Stimulated activated effector memory CD8-positive, alpha-beta T cell treated with anti-CD3 and anti-CD28 coated beads, Interleukin-12 subunit alpha, Interleukin-12 subunit beta, amount 100 ng/mL, for 72 hours (primary cell): ENCODE data around the gene CAVIN2.
"Not testable (repeated sequence)": the region's sequence is repeated elsewhere in the genome, so short reads cannot be mapped to it uniquely, and the experiment has no call there.

Experiments
- ATAC-seq: fragments of 150-1000 bp; cut with Tn5 transposase; 2 replicates; pipeline ENCODE4 v1.10.0; 2021
- DNase-seq, 2 donors: peaks; one replicate each; pipeline ENCODE4 v3.0.0; 2021 to 2022; ENCODE audit warnings: low spot score in 2 of 2
- H3K27ac Mint-ChIP-seq: one replicate; pipeline ENCODE4 v1.8.0; 2022; ENCODE audit warnings: mild to moderate bottlenecking, mixed read lengths
- H3K36me3 Mint-ChIP-seq: one replicate; pipeline ENCODE4 v1.8.0; 2022; ENCODE audit warnings: mild to moderate bottlenecking, mixed read lengths
- H3K4me1 Mint-ChIP-seq: one replicate; pipeline ENCODE4 v1.8.0; 2022; ENCODE audit warnings: mixed read lengths
- H3K4me3 Mint-ChIP-seq: one replicate; pipeline ENCODE4 v1.8.0; 2022; ENCODE audit warnings: mild to moderate bottlenecking, mixed read lengths
- H3K9me3 Mint-ChIP-seq: one replicate; pipeline ENCODE4 v1.8.0; 2022; ENCODE audit warnings: mixed read lengths

The CAVIN2 gene

GRCh38 chr2:191803007-191803406, 43.9 kb downstream of the CAVIN2 start:
- Mint-ChIP-seq H3K27ac (no peak overlapping the region), H3K4me1 (no peaks in the 10 kb centered on the region), H3K4me3 (no peak overlapping the region), H3K36me3 (no peaks in the 10 kb centered on the region), H3K9me3 (no peaks in the 10 kb centered on the region)
- ATAC-seq (no peak), DNase-seq (no peak)

GRCh38 chr2:191802180-191802579, 44.7 kb downstream of the CAVIN2 start:
- no peak overlapping the region for H3K4me3 Mint-ChIP-seq
- no peaks in the 10 kb centered on the region for H3K36me3 Mint-ChIP-seq
- ATAC-seq (no peak), DNase-seq (no peak)
- H3K27ac Mint-ChIP-seq, result no peak overlapping the region
- H3K4me1 Mint-ChIP-seq, result no peaks in the 10 kb centered on the region
- H3K9me3 Mint-ChIP-seq, result no peaks in the 10 kb centered on the region

GRCh38 chr2:191800874-191801273, 46.0 kb downstream of the CAVIN2 start:
- no peak for ATAC-seq

GRCh38 chr2:191799526-191799925, 47.4 kb downstream of the CAVIN2 start:
- no peak overlapping the region for H3K4me3 Mint-ChIP-seq

More at GRCh38 chr2:191800874-191801273, 46.0 kb downstream of the CAVIN2 start:
- no peak for DNase-seq
- Mint-ChIP-seq H3K4me1 (no peaks in the 10 kb centered on the region), H3K4me3 (no peak overlapping the region), H3K27ac (no peak overlapping the region), H3K36me3 (no peaks in the 10 kb centered on the region), H3K9me3 (no peaks in the 10 kb centered on the region)

GRCh38 chr2:191797942-191798876, 48.7 kb downstream of the CAVIN2 start:
- no peaks in the 10 kb centered on the region for H3K4me1 Mint-ChIP-seq
- no peak for ATAC-seq

More at GRCh38 chr2:191799526-191799925, 47.4 kb downstream of the CAVIN2 start:
- no peak for DNase-seq
- Mint-ChIP-seq H3K4me1 (no peaks in the 10 kb centered on the region), H3K9me3 (no peaks in the 10 kb centered on the region), H3K36me3 (no peaks in the 10 kb centered on the region), H3K27ac (no peak overlapping the region)
- ATAC-seq, result no peak

GRCh38 chr2:191797500-191797899, 49.4 kb downstream of the CAVIN2 start:
- H3K4me1 Mint-ChIP-seq, result no peaks in the 10 kb centered on the region
- H3K4me3 Mint-ChIP-seq, result no peak overlapping the region
- H3K27ac Mint-ChIP-seq, result no peak overlapping the region
- no peak for DNase-seq
- no peak for ATAC-seq
- no peaks in the 10 kb centered on the region for H3K36me3 Mint-ChIP-seq
- H3K9me3 Mint-ChIP-seq, result no peaks in the 10 kb centered on the region

More at GRCh38 chr2:191797942-191798876, 48.7 kb downstream of the CAVIN2 start:
- no peak for DNase-seq
- H3K4me3 Mint-ChIP-seq, result no peak overlapping the region
- no peak overlapping the region for H3K27ac Mint-ChIP-seq
- H3K9me3 Mint-ChIP-seq, result no peaks in the 10 kb centered on the region
- H3K36me3 Mint-ChIP-seq, result no peaks in the 10 kb centered on the region

- Mint-ChIP-seq H3K9me3 (no peaks in the 10 kb centered on the region), H3K4me1 (no peaks in the 10 kb centered on the region), H3K27ac (no peak overlapping the region), H3K36me3 (no peaks in the 10 kb centered on the region), H3K4me3 (no peak overlapping the region)
- DNase-seq (no peak), ATAC-seq (no peak)
Measured at GRCh38 chr2:191795715-191796114, 51.2 kb downstream of the CAVIN2 start.

GRCh38 chr2:191791953-191792560, 54.8 kb downstream of the CAVIN2 start:
- Mint-ChIP-seq H3K4me3 (no peak overlapping the region), H3K9me3 (no peaks in the 10 kb centered on the region), H3K36me3 (no peaks in the 10 kb centered on the region), H3K4me1 (no peaks in the 10 kb centered on the region), H3K27ac (no peak overlapping the region)
- ATAC-seq (no peak), DNase-seq (no peak)

GRCh38 chr2:191790737-191791136, 56.2 kb downstream of the CAVIN2 start:
- Mint-ChIP-seq H3K9me3 (no peaks in the 10 kb centered on the region), H3K27ac (no peak overlapping the region), H3K4me3 (no peak overlapping the region), H3K4me1 (no peaks in the 10 kb centered on the region), H3K36me3 (no peaks in the 10 kb centered on the region)
- DNase-seq, result no peak
- no peak for ATAC-seq

- DNase-seq (no peak), ATAC-seq (no peak)
- H3K9me3 Mint-ChIP-seq, result no peaks in the 10 kb centered on the region
- H3K4me3 Mint-ChIP-seq, result no peak overlapping the region
- H3K4me1 Mint-ChIP-seq, result no peaks in the 10 kb centered on the region
- H3K36me3 Mint-ChIP-seq, result no peaks in the 10 kb centered on the region
- no peak overlapping the region for H3K27ac Mint-ChIP-seq
Measured at GRCh38 chr2:191789796-191790195, 57.1 kb downstream of the CAVIN2 start.

- no peak overlapping the region for H3K27ac Mint-ChIP-seq
- DNase-seq (no peak), ATAC-seq (no peak)
- no peaks in the 10 kb centered on the region for H3K9me3 Mint-ChIP-seq
- H3K36me3 Mint-ChIP-seq, result no peaks in the 10 kb centered on the region
- H3K4me1 Mint-ChIP-seq, result no peaks in the 10 kb centered on the region
- no peak overlapping the region for H3K4me3 Mint-ChIP-seq
Measured at GRCh38 chr2:191786694-191787093, 60.2 kb downstream of the CAVIN2 start.

- H3K4me1 Mint-ChIP-seq, H3K27ac Mint-ChIP-seq, ATAC-seq, DNase-seq, H3K9me3 Mint-ChIP-seq, H3K36me3 Mint-ChIP-seq, H3K4me3 Mint-ChIP-seq: not testable (repeated sequence)
Measured at GRCh38 chr2:191785651-191786050, 61.2 kb downstream of the CAVIN2 start.
